ENCODE results near the gene ANAPC16.

DNA sequence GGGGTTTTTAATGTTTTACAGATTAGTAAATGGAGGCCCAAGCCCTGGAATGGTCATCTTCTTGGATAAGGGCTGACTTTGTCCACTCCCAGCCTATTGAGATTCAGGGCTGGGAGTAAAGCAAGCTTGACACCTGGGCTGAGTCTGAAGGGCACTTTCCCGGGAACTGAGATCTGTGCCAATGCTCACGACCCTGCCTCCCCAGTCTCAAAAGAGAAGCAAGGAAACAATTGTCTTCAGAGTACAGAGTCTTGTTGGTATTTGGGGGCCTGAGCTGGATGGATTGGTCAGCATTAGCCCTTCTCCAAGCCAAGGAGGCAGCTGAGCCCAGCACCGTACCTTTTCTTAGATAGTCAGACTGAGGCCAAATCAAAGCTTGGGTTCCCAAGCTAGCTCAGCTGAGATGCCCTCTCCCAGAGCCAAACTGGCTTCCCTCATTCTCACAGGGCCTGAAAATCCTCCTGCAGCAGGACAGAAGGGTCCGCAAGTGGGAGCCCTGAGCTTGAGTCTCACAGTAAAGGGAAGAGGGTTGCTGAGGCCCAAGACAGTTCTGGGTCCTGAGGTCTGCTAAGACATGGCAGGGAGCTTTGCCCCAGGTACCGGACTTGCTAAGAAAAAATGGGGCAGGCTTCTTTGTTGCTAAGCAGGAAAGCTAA lies 61.7 kb downstream of the ANAPC16 start:
- TF ChIP-seq, protein P1, sequence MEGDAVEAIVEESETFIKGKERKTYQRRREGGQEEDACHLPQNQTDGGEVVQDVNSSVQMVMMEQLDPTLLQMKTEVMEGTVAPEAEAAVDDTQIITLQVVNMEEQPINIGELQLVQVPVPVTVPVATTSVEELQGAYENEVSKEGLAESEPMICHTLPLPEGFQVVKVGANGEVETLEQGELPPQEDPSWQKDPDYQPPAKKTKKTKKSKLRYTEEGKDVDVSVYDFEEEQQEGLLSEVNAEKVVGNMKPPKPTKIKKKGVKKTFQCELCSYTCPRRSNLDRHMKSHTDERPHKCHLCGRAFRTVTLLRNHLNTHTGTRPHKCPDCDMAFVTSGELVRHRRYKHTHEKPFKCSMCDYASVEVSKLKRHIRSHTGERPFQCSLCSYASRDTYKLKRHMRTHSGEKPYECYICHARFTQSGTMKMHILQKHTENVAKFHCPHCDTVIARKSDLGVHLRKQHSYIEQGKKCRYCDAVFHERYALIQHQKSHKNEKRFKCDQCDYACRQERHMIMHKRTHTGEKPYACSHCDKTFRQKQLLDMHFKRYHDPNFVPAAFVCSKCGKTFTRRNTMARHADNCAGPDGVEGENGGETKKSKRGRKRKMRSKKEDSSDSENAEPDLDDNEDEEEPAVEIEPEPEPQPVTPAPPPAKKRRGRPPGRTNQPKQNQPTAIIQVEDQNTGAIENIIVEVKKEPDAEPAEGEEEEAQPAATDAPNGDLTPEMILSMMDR (IDR thresholded peaks at IDR 0.05; ENCODE audit: low read length), result no peak
- TF ChIP-seq EZH2 (IDR thresholded peaks at IDR 0.05; ENCODE audit: borderline replicate concordance, low read length), result no peak

Measured in OCI-LY1 (cell line).